ENCODE data around the gene ETAA1.

The ETAA1 gene

GRCh38 chr2:67438337-67438736 lies 41.2 kb downstream of the ETAA1 start:
- no peak for DNase-seq (ENCODE audit: low spot score)

- DNase-seq (ENCODE audit: low spot score): no peak
Measured at GRCh38 chr2:67445652-67446268, 48.6 kb downstream of the ETAA1 start.

GRCh38 chr2:67446491-67446911 lies 49.4 kb downstream of the ETAA1 start:
- no peak for DNase-seq (ENCODE audit: low spot score)

- DNase-seq (ENCODE audit: low spot score): no peak
Measured at GRCh38 chr2:67448648-67449047, 51.5 kb downstream of the ETAA1 start.

GRCh38 chr2:67451086-67451832 lies 54.1 kb downstream of the ETAA1 start:
- DNase-seq (ENCODE audit: low spot score): peak; percentile 89

GRCh38 chr2:67453310-67453709 lies 56.2 kb downstream of the ETAA1 start:
- no peak for DNase-seq (ENCODE audit: low spot score)

GRCh38 chr2:67455219-67456142 lies 58.3 kb downstream of the ETAA1 start:
- DNase-seq (ENCODE audit: low spot score): no peak

GRCh38 chr2:67456428-67456827 lies 59.3 kb downstream of the ETAA1 start:
- DNase-seq (ENCODE audit: low spot score): no peak

- no peak for DNase-seq (ENCODE audit: low spot score)
Measured at GRCh38 chr2:67457699-67458098, 60.6 kb downstream of the ETAA1 start.

- no peak for DNase-seq (ENCODE audit: low spot score)
Measured at GRCh38 chr2:67459761-67460160, 62.6 kb downstream of the ETAA1 start.

Data from kidney capillary endothelial cell (primary cell).